Measurements from ENCODE around the gene SERPINB12. TPM values are rescaled to one million over a fixed set of nuclear protein-coding genes. Genes with fewer than 3 reads are reported as not detected.

Gene SERPINB12
- total RNA-seq, 1 donor from 2014 or later = not detected

DNA sequence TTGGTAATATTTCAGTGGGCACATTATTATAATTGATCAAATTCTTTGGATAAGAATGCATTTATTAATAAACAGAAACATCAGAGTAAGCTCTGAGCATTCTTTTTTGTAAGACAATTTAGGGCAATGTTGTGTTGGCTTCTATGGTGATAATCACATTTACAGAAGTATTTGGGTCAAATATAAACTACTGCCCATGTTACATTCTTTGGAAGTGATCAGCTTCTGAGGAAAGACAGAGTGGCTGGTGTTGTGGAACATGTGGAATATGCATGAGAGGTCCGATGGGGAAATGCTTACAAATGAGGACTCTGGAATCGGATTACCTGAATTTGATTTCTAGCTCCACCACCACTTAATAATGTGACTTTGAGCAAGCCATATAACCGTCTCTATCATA lies 64.4 kb downstream of the SERPINB12 start:
- Mint-ChIP-seq H3K9me3 (no peaks in the 10 kb centered on the region), H3K27me3 (ENCODE audit: low read depth) (no peaks in the 10 kb centered on the region), H3K4me1 (no peaks in the 10 kb centered on the region), H3K4me3 (no peak overlapping the region), H3K27ac (ENCODE audit: unreplicated experiment) (no peak overlapping the region), H3K36me3 (ENCODE audit: low read depth) (no peaks in the 10 kb centered on the region)
- TF ChIP-seq, protein P1, sequence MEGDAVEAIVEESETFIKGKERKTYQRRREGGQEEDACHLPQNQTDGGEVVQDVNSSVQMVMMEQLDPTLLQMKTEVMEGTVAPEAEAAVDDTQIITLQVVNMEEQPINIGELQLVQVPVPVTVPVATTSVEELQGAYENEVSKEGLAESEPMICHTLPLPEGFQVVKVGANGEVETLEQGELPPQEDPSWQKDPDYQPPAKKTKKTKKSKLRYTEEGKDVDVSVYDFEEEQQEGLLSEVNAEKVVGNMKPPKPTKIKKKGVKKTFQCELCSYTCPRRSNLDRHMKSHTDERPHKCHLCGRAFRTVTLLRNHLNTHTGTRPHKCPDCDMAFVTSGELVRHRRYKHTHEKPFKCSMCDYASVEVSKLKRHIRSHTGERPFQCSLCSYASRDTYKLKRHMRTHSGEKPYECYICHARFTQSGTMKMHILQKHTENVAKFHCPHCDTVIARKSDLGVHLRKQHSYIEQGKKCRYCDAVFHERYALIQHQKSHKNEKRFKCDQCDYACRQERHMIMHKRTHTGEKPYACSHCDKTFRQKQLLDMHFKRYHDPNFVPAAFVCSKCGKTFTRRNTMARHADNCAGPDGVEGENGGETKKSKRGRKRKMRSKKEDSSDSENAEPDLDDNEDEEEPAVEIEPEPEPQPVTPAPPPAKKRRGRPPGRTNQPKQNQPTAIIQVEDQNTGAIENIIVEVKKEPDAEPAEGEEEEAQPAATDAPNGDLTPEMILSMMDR (conservative IDR thresholded peaks at IDR 0.05) = no peak
- no peak for DNase-seq (ENCODE audit: low read depth, low spot score)

DNA sequence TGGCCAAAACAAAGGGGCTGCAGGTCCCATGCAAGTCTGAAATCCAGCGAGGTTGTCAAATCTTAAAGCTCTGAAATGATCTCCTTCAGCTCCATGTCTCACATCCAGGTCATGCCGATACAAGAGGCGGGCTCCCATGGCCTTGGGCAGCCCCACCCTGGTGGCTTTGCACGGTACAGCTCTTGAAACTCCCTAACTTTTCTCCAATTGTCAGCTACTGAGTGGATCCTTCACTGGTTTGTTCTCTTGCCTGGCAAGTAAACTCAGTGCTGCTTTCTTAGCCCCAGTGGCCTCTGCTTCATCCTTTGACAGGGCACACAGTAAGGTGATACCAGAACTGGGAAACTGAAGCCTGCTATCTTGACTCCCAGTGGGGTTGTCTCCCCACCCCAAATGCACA lies 71.3 kb downstream of the SERPINB12 start:
- Mint-ChIP-seq H3K27me3 (ENCODE audit: low read depth) (no peaks in the 10 kb centered on the region), H3K9me3 (no peaks in the 10 kb centered on the region), H3K27ac (ENCODE audit: unreplicated experiment) (no peak overlapping the region), H3K36me3 (ENCODE audit: low read depth) (no peaks in the 10 kb centered on the region), H3K4me1 (no peaks in the 10 kb centered on the region), H3K4me3 (no peak overlapping the region)
- TF ChIP-seq, protein P1 (conservative IDR thresholded peaks at IDR 0.05) = no peak
- no peak for DNase-seq (ENCODE audit: low read depth, low spot score)

DNA sequence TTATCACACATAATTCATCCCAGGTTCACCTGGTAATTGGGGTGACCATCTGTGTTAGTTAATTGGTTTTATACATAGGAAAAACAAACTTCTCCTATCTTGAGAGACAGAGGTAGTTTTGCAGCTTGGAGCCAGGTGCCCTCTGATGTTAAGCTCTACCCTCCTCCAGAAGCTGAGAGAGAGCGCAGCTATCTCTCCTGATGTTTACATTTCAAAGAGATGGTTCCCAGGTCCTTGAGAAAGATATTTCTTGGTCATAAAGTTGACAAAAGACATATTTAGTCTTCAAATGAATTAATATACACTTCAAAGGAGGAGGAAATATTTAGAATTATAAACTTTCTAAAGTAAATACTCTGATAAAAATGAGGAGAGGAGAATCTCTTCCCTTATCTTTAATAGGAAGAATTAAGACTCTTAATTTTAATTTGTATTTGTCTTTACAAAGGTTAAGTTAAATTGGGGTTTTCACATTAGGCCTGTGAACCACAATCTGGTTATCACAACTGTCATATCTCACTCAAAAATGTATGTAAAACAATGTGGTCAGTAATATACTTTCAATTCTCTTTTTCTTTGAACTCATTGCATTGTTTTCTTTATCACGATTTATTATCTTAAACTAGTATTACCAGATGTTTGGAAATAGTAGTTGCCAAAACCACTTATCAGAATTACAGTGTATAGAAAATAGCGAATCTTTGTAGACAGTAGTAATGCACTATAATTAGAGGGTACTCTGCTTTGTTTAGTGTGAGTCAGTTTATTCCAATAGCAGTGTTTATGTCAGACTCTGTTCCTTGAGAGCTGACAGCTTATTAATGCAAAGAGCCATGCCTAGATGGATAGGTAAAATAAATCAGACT lies 75.1 kb downstream of the SERPINB12 start:
- Mint-ChIP-seq H3K27me3 (ENCODE audit: low read depth) (no peaks in the 10 kb centered on the region), H3K4me1 (no peaks in the 10 kb centered on the region), H3K27ac (ENCODE audit: unreplicated experiment) (no peak overlapping the region), H3K9me3 (no peaks in the 10 kb centered on the region), H3K4me3 (no peak overlapping the region), H3K36me3 (ENCODE audit: low read depth) (no peaks in the 10 kb centered on the region)
- DNase-seq (ENCODE audit: low read depth, low spot score) = no peak
- TF ChIP-seq, protein P1 (conservative IDR thresholded peaks at IDR 0.05) = no peak

DNA sequence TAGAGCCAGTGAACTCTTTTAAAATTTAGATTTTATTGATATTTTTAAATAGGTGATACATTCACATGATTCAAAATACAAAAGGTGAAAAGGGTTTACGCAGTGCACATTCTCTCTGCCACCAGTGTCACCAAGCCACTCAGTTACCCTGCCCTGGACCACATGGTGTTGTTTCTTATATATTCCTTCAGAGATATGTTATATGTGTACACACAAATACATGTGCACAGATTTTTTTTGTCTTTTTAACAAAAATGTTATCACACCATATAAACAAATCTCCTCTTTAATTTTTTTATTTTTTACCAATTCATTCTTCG lies 75.7 kb downstream of the SERPINB12 start:
- H3K4me1 Mint-ChIP-seq = no peaks in the 10 kb centered on the region
- no peaks in the 10 kb centered on the region for H3K27me3 Mint-ChIP-seq (ENCODE audit: low read depth)
- no peaks in the 10 kb centered on the region for H3K9me3 Mint-ChIP-seq
- no peak for DNase-seq (ENCODE audit: low read depth, low spot score)
- TF ChIP-seq, protein P1 (conservative IDR thresholded peaks at IDR 0.05) = no peak
- no peaks in the 10 kb centered on the region for H3K36me3 Mint-ChIP-seq (ENCODE audit: low read depth)
- H3K27ac Mint-ChIP-seq (ENCODE audit: unreplicated experiment) = no peak overlapping the region
- no peak overlapping the region for H3K4me3 Mint-ChIP-seq

Other genes with a start within 250 kb of the SERPINB12 start
- gene BCL2, start 222.6 kb upstream of the SERPINB12 start, total RNA-seq = 14.1 and 15.1 TPM in 2 replicates
- gene KDSR, start 175.2 kb upstream of the SERPINB12 start, total RNA-seq = 31.0 and 35.7 TPM in 2 replicates
- gene VPS4B, start 119.9 kb upstream of the SERPINB12 start, total RNA-seq = 34.2 and 41.8 TPM in 2 replicates
- gene SERPINB5, start 65.4 kb upstream of the SERPINB12 start, total RNA-seq = not detected in 2 replicates
- not detected in 2 replicates for gene SERPINB13, start 45.0 kb downstream of the SERPINB12 start, total RNA-seq
- gene SERPINB4, start 101.9 kb downstream of the SERPINB12 start, total RNA-seq = not detected in 2 replicates
- not detected in 2 replicates for gene SERPINB3, start 119.5 kb downstream of the SERPINB12 start, total RNA-seq
- gene SERPINB11, start 160.6 kb downstream of the SERPINB12 start, total RNA-seq = not detected in 2 replicates
- not detected in 2 replicates for gene SERPINB7, start 233.0 kb downstream of the SERPINB12 start, total RNA-seq

Data from neural crest cell (in vitro differentiated cells).